NCI-H345 (cell line): ENCODE results near the gene SENP5.
A peak's percentile ranks its signal among the peaks of the same experiment; 100 is the strongest.

ENCODE experiments used
- DNase-seq: peaks from one replicate; lab custom pipeline; 2025; lab: John Stamatoyannopoulos, UW

Gene SENP5

DNA sequence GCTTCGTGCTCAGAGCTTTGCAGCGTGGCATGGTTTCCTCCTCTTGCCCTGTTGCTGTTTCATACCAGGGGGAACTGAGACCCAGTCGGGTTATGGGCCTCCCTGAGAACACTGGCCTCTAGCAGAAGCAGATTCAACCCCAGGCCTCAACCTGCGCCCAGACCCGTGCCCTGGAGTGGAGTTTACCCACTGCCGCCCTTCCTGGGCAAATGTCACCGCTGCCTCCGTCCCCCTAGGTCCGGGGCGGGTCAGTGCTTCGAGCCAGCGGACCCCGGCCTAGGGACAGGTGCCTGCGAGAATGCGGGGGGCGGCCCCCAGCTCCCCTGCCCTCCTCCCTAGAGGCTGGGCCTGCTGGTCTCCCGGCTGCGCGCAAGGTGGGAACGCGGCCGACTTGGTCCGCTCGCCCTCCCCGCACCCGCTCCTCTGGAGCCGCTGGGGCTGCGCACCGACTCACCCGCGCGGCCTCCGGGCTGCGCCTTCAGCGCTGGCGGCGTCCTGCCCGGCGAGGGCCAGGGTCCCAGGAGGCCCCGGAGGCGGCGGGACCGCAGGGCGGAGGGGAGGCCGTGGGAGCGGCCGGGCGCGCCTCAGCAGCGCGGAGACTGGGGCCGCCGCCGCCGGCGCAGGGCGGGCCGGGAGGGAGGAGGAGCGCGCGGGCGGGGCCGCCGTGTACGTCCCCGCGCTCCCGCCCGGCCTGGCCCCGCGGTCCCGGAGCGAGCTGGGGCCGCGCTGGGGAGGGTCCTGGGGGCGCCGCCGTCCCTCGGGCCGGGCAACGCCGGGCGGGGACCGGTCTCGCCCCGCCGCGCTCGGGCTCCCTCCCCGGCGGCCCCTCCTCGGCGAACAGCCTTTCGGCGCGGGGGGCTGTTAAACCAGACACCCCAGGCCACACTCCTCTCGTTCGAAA is 100.8 kb downstream of the SENP5 start, which contains the start of gene PIGZ:
Gene PIGZ, minus strand, starts transcription at position 601 of the 901 bp plus-strand sequence. CDS start 16,802 bp downstream, outside the sequence.
- DNase-seq: peak; percentile 56

DNA sequence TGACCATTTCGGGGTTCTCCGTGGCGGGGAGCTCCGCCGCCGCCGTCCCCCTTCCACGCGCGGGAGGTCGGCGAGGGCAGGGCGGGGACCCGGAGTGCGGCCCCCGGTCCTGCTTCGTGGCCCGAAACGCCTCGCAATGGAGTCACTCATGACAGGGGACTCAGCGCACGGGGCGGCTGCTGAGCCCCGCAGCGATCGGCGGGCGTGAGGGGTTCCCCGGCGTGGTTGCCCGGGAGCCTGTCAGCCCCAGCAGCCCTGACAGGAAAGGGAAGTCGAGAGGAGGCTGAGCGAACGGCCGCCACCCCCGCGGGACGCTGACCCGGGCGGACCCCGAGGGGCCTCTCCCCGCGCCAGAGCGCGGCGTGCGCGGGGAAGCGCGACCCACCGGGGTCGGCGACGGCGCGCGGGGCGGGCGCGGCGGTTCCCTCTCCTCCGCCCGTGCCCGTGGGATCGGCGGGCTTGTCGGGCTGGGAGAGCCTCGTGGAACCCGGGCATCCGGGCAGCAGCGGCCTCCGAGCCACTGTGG is 101.5 kb downstream of the SENP5 start:
- peak; percentile 31 for DNase-seq

DNA sequence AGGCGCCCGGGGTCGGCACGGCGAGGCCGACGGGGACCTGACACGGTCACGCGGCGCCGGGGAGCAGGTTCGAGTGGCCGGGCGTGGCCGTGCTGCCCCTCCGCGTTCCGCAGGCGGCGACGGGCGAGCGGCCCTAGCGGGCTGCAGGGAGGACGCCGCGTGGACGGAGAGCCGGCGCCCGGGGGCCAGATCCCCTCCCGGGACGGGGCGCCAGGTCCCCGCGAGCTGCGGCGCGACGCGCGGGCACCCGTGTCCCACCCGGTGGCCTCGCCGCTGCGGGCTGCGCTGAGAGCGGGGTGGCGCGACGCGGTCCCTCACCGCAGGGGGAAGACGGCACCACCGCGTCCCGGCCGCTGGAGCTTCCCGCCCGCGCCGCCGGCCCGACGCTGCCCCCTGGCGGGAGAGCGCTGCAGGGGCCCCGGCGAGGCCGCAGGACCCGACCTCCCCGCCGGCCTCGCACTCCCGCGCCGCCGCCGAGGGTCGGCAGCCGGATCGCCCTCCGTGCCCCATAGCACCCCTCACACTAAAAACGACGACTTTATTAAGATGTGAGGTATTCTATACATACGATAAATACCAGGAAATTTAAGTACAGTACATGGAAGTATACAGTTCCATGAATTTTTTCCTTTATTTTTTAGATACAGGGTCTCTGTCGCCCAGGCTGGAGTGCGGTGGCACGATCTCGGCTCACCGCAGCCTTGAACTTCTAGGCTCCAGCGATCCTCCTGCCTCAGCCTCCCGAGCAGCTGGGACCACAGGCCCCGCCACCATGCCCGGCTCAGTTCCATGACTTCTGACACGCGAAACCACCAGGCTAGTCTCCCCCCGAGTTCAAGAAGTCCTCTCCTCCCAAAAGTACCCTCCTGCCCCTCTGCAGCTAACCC is 102.2 kb downstream of the SENP5 start:
- peak; percentile 65 for DNase-seq

DNA sequence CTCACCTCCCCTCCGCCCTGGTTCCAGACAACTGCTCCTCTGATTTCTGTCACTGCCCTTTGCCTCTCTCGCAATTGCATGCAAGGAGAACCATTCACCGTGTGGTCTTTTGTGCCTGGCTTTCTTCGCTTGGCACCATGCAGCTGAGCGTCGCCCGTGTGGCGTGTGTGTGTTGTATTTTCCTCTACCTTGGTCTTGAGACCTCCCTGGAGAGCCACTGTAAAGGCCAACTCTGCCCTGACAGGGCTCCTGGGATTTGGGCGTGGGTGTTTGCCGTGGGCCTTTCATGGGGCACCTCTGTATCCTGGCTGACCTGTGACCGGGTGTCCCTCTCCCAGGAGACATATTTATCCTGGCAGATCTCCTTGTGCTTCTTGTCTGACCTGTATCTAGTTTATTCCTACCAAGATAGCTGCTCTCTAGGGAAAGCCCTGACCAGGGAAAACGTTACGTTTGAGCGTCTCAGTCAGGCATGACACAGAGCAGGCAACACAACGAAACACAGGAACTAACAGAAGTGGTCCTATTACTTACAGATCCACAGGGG is 102.9 kb downstream of the SENP5 start:
- no peak for DNase-seq

DNA sequence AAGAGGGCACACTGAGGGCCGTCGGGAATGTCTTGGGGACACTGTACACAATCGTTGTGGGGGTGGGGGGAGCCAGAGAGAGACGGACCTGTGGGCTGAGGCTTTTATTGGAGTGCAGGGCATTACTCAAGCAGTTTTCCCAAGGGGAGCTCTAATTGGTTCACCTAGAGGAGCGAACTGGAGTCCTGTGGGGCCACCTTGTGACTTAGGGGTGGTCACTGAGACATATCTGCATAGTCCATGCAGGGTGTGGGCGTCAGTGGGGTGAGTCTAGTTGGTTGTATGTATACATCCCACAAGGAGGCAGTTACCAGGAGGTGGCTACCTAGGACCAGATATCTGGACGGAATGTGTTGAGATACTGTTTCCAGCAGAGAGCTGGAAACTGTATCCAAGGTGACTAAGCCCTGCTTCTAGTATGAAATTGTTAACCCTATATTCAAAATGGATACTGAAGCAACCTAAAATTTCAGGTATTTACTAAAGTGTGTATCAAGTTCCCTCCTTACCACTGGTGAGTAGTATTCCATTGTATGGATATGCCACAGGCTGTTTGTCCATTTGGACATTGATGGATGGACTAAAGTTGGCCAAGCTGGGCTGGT is 103.5 kb downstream of the SENP5 start:
- DNase-seq: no peak

DNA sequence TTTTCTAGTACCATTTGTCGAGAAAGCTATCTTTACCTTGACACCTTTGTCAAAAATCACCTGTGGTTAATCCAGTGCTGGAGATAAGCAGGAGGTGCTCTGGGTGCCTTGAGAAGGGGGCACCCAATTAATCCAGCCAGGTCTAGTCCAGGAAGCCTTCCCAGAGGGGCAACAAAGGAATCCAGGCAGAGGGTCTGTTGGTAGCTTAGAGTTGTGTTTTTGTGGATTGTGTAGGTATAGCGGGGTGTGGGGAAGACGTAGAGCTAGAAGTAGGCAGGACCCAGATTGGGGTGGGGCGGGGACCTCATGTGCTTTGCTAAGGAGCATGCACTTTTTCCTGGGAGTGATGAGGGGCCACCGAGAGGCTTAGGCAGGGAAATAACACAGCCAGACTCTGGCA is 106.9 kb downstream of the SENP5 start:
- DNase-seq: no peak

DNA sequence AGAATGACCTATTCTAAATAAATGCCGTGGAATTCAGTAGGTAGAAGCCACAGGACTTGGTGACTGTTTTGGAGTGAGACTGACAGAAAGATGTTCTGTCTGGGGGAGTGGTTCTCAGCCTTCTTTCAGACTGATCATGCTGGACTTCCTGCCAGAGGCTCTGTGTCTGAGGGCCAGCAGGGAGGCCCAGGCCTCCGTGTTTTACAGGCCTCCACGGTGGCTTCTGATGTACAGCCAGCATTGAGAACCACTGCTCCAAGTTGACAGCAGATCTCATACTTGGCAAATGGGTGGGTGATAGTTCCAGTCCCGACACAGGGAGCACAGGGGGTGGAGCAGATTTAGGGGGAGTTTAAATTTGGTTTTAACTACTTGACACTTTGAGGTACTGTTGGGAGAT is 107.6 kb downstream of the SENP5 start:
- no peak for DNase-seq

DNA sequence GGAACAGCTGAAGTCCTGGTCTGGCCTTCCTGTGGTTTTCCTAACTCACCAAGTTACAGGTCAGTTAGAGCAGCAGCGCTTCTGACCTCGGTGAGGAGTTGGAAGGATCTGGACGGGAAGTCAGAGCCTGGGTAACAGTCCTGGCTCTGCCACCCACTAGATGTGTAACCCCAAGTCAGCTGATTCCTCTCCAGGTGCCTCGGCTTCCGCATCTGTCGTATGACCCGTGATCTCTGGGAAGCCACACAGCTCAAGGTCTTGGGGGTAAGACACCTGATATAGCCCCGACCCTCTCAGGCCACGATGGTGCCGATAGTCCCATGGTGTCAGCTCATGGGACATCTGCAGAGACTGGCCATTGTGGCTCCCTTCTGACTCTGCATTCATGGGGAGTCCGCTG is 109.2 kb downstream of the SENP5 start:
- no peak for DNase-seq

DNA sequence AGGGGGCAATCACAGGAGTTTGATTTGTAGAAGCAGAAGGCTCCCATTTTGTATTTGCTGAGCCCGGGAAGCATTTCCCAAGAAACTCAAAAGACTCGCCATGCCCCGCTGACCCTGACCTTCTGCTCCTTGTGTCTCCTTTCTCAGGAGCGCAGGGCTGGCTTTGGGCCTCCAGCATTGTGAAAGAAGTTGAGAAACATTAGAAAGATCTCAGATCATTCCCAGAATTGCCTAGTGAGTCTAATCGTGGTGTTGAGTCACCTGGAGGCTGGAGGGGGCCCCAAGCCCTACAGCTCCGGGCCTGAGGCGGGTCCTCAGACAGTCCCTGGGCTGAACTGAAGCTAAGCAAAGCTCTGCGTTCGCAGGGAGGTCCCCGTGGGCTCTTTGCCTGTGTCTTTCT is 111.8 kb downstream of the SENP5 start:
- no peak for DNase-seq

DNA sequence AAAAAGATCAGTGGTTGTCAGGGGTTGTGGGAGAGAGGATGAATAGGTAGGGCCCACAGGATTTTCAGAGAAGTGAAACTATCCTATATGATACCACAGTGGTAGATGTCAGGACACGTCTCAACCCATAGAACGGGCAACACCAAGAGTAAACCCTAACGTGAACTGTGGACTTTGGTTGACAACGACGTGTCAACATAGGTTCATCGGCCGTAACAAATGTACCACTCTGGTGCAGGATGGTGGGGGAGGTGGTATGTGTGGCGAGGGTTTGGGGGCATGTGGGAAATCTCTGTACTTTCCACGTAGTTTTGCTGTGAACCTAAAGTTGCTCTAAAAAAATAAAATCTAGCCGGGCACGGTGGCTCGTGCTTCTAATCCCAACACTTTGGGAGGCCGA is 113.9 kb downstream of the SENP5 start:
- DNase-seq: no peak

DNA sequence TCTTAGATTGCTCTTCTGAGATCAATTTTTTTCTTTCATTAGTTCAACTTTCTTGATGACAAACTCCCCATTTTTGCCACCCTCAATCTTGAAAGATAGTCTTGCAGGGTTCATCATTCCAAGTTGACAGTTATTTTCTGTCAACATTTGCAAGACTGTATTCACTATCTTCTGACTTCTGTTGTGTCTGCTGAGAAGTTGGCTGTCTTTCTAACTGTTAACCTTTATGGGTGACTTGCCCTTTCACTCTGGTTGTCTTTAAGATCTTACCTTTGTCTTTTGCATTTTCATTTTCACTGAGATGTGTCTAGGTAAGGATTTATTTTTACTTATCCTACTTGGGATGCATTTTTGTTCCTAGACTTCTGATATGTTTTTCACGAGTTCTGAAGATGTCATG is 115.5 kb downstream of the SENP5 start:
- DNase-seq: no peak
